DMS53 treated with DMSO at 0.1 percent for 48 hours (cell line): ENCODE measurements around the gene ACSL5.
"Not testable (repeated sequence)": the region's sequence is repeated elsewhere in the genome, so short reads cannot be mapped to it uniquely, and the experiment has no call there.

Experiments used
- DNase-seq: peaks from one replicate; lab custom pipeline; 2025; ENCODE audit not compliant: unreplicated experiment; lab: John Stamatoyannopoulos, UW

ACSL5 gene

DNA sequence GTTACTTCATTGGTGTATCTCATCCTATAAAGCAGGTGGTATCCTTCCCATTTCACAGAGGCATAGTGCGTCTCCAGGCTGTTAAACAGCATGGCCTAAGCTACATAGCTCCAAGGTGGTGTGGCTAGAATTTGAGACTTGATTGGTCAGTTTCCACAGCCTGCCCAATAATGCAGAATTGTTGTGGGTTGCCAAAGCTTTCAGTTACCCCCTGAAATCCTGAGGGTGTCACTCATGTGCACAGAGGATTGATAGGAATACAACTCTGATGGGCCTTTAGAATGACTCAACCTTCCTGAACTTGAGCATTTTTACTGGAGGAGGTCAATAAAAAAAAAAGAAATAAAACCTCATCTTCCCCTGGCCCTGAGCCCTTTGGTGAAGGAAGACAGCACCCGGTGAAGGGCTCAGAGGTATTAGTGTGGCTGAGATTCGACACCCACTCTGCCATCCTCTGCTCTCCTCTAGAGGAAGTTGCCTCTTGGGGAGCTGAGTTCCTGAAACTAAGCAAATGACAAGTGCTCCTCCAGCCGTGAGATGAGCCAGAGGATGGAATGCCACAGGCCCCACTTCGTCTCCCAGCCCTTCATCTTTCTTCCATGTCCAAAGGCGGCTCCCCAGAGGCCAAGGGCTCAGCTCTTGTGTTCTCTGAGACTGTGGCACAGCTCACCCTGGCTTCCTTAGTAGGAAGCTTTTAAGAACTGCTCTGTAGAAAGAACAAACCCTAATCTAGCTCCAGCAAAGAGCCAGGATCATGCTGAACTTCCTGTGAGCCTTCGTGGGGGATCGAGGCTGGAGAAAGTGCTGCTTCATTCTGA is 1.0 kb downstream of the ACSL5 start:
- DNase-seq: peak; percentile 16

DNA sequence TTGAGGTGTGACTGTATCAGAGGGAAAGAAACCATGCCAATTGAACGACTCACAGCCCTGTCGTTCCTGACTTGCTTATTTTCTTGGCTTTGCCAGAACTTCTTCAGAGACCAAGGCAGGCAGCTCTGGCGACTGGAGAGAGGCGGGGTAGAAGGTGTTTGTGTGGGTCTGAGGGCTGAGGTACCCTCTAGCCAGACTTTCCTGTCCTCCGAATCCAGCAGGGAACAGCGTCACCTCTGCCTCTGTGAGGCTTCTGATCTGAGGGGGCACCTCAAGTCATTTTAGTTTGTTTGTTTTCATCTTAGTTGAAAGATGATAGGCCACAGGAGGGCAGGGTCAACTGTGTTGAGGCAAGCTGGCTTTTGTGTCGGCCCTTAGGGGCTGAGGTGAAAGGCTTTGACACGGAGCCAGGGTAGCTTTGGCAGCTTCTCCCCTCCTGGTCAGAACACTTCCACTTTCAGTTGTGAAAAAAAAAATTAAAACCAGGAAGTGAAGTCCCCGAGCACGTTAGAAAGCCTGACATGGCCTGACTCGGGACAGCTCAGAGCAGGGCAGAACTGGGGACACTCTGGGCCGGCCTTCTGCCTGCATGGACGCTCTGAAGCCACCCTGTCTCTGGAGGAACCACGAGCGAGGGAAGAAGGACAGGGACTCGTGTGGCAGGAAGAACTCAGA is 1.9 kb downstream of the ACSL5 start:
- DNase-seq: peak; percentile 35

DNA sequence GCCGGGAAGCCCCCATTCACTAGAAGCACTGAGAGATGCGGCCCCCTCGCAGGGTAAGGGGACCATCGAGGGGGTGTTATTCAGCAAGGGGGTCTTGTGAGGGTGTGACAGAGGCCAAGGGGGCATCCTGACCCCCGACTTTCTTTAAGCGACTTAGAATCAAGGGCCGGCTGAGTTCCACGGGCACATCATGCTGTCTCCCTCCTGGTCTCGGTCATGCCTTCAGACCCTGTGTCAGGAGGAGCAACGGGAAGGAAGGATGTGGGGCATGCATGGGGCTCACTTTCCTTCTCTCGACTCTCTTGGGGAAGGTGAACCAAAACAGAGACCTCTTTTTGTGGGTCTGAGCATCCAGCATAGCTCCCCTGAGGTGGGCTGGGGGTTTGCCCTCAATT is 2.5 kb downstream of the ACSL5 start:
- DNase-seq: no peak

DNA sequence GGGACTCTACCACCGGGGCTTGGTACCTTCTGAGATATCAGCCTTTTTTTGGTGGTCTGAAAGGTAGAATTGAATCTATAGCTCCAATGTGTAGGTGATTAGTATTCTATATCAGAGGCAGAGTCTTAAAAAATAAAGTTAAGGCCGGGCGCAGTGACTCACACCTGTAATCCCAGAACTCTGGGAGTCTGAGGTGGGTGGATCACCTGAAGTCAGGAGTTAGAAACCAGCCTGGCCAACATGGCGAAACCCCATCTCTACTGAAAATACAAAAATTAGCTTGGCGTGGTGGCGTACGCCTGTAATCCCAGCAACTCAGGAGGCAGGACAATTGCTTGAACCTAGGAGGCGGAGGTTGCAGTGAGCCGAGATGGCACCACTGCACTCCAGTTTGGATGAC is 3.2 kb downstream of the ACSL5 start:
- not testable (repeated sequence) for DNase-seq

DNA sequence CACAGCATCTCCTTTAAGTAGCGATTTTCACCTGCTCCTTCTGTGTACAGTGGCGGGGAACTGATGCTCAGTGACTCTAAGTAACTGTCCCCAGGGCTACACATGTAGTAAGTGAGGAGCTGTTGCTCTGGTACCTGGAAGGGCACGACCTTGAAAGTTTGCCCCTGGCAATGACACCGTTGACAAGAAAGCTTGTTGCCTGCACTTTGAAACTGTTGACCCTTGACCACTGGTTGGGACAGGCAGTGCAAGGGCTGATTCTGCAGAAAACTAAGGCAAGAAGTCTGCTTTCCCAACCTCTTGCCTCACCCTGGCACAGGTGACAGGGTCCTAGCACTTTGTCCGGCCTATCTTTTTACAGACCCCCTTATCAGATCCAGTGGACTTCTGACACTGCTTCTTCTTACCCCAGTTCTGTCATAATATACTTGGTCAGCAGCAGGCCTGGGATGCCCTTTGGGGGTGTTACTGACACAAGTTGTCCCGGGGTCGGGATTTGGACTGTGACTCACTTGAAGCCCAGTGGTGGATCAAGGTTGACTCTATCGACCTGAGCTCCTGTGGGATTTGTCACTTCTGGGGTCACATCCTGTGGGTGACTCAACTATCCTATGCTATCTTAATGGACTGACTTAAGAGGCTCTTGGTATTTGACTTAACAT is 5.8 kb downstream of the ACSL5 start:
- DNase-seq: no peak

DNA sequence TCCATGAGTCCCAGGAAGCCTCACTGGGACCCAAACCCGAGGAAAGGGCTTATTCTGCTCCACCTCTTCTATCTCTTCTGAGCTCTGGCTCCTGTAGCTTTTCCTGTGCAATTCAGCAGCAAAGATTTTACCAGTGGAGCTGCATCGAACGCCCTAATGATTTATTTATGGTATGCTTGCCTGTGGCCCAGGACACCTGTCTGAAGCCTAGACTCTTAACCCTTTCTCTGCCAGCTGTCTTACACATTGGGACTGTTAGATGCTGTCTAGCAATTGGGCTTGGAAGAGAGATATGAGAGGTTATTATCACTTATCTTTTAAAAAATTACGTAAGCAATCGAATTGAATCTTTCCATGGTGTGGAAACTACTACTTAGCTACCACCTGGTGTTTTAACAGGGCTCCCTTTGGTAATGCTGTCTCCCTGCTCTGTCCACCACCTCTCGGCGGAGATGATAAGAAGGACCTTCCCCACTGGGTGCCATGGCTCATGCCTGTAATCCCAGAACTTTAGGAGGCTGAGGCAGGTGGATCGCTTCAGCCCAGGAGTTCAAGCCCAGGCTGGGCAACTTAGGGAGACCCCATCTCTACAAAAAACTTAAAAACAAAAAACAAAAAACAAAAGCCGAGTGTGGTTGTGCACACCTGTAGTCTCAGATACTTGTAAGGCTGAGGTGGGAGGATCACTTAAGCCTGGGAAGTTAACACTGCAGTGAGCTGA is 8.8 kb downstream of the ACSL5 start:
- DNase-seq: no peak

DNA sequence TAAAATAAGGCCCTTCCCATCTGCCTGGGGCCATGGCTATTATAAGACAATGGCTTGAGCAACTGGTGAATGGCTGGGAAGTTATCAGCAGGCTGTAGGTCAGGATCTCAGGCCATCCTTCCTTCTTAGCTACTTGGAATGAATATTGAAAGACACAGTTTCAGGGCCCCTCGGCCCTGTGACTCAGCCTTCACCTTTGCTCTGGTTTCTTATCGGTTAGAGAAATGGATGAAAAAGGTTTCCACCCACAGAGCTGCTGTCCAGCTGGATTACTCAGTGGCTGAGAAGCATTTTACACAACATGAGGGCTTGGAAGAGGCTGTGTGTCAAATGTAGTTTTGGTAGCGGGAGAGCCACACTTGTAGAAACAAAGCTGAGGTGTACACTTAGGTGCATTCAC is 9.4 kb downstream of the ACSL5 start:
- DNase-seq: no peak

GRCh38 chr10:112384141-112384540 is 10.2 kb downstream of the ACSL5 start:
- no peak for DNase-seq

DNA sequence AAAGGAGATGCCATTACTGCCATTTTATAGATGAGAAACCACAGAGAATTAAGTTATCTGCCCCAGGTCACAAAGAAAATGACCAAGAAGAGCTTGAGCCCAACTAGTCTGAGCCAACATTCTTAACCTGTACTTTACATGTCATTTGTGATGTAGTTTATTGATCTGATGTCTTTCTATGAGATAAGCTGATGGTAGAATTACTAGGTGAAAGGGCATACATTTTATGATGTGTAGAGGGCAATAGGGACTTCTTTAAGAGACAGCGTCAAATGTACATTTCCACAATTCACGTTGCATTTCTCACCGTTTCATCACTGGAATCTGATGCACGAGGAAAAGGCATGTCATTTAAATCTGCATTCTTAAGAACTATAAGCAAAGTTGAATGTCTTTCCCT is 11.3 kb downstream of the ACSL5 start:
- no peak for DNase-seq

DNA sequence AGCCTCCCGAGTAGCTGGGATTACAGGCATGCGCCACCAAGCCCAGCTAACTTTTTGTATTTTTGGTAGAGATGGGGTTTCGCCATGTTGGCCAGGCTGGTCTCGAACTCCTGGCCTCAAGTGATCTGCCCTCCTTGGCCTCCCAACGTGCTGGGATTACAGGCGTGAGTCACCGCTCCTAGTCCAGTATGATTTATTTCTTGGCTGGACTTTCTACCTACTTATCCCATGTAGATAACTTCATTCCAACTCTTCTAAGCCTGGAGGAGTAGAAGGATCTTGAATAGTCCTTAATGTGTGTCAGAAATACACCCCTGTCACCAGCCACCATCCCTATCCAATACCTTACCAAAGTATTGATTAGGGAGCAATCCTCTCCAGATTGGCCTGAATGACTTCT is 14.1 kb downstream of the ACSL5 start:
- not testable (repeated sequence) for DNase-seq

DNA sequence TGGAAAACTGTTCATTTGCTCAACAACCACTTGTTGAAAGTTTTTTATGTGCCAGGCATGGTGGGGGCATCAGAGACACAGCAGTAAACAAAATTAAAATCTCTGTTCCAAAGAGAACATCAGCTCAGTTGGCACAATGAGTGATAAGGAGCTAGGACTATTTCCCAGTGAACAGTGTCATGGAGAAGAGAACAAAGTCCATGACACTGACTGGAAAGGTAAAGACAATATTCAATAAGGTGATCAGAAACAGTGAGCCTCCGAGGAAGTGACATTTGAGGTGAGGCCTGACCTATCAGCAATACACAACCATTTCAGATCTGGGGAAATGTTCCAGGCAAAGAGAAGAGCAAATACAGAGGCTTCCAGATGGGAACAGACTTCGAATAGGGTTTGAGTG is 14.6 kb downstream of the ACSL5 start:
- DNase-seq: no peak

GRCh38 chr10:112389271-112389822 is 15.4 kb downstream of the ACSL5 start:
- peak; percentile 78 for DNase-seq

GRCh38 chr10:112390125-112390703 is 16.3 kb downstream of the ACSL5 start:
- no peak for DNase-seq

GRCh38 chr10:112393341-112393740 is 19.4 kb downstream of the ACSL5 start:
- peak; percentile 17 for DNase-seq

DNA sequence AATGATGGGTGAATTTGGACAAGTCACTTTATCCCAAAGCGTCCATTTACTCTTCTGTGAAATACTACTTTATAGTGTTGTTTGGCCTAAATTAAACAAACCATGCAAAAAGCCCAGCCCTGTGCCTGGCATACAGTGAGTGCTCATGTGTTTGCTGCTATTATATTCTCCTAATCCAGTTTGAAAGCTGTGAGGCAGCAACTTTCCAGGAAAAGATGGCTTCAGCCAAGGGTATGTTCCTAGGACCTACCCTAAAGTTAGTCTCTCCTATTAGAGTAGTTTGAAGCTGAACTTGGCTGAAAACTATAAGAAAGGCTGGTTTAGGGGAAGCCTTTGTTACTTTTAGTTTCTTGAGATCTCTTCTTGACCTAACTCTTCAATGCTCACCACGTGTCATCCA is 19.9 kb downstream of the ACSL5 start:
- no peak for DNase-seq

- DNase-seq: peak; percentile 95
These were observed 20.6 kb downstream of the ACSL5 start for GRCh38 chr10:112394475-112394875.

DNA sequence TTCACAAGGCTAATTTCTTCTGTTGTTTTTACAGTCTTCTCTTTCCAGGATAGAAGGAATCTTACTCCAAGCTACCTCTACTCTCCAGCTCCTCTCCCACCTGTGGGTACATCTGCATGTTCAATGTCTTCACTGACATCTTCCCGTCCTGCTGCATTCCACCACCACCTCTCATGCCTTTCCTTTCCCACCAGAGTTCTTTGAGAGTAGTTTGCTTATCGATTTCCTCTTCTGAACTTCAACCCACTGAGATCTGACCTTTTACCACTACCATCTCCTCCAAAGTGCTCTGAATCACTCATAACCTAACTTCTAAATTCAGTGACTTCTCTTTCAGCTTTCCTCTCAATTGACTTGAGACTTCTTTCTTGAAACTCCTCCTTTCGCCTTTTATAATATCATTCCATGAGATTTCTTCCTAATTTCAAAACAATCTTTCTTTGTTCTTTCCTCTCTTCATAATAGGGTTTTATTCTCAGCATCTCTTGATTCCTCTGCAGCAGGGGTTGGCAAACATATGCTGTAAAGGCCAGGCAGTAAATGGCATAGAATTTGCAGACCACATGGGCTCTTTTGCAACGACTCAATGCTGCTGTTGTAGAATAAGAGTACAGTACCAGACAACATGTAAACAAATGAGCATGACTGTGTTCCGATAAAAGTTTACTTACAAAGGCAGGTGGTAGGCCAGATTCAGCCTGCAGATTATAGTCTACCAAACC is 22.1 kb downstream of the ACSL5 start:
- DNase-seq: no peak

DNA sequence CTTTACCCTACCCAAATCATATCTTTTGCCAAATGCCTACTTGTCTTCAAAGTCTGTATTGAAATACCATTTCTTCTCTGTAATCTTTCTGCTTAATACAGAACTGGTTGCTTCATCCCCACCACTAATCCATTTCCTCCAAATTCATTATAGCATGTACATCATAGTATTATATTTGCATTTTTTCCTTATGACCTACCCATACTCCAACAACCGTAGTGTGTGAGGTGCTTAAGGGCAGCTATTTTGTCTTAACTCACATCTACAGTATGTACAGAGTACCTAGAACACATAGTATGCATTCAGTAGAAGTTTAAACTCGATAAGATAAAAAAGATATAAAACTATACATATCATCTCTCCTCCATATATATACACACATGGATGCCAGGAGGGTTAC is 23.7 kb downstream of the ACSL5 start:
- DNase-seq: no peak

DNA sequence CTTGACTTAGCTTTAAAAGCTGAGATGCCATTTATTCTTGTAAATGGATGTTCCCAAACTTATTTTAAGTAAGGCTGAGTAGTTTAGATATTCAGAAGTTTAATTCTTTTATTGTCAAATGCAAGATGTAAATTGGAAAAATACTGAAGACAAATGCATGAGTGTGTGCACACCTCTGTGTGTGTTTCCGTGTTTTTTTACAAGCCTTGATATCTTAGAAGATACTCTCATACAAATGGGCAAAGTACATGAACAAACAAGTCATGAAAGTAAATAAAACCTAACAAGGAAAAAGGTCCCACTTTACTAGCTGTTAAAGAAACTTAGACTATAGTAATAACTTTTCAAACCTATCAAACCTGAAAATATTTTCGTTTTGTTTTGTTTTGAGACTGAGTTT is 29.0 kb downstream of the ACSL5 start:
- no peak for DNase-seq

DNA sequence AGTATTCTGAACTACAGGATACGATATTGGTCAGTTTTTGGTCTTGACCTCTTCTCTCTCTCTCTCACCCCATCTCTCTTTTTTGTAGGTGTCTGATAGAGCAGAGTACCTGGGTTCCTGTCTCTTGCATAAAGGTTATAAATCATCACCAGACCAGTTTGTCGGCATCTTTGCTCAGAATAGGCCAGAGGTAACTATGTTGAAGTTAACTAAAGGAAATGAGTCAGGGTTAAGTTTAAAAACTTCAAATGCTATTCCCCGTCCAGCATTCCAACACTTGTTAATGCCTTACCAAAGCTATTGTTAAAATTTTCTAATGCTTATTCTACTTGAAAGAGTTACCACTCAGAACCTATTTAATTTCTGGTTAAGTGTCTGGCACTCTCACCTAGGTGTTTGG is 30.7 kb downstream of the ACSL5 start:
- no peak for DNase-seq
